Stimulated activated CD8-positive, alpha-beta memory T cell treated with anti-CD3 and anti-CD28 coated beads, Interleukin-2, amount 100 ng/mL, for 48 hours (primary cell): ENCODE results near the gene UBE2V1.

Experiments used
- DNase-seq, 2 donors: peaks; one replicate each; pipeline ENCODE4 v3.0.0-alpha.2; 2020; ENCODE audit warnings: low read depth in 2 of 2

UBE2V1 gene

DNA sequence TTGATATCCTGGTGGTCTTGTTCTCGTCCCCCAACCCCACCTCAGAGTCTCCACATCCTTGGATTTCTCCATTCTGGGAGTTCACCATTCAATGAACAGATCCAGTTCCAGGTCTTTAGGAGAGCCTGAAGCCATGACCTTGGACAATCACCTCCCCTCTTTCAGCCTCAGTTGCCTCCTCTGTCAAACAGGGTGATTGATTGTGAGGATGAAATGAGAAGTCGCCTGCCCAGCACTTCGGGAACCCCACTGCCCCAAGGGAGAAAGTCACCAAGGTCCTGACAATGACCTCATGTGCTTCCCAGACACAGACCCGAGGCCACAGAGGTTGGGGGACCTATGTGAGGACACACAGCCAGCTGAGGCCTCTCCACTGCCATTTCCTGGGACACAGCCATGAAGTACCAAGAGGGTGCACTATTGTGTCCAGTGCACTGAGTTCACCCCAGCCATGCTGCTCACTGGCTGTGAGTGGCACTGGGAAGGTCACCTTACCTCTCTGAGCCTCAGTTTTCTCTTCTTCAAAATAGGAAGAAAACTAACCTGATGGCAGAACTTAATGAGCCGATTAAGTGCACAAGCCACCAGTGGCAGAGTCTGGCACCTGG lies 68.5 kb downstream of the UBE2V1 start:
- DNase-seq: no peak

DNA sequence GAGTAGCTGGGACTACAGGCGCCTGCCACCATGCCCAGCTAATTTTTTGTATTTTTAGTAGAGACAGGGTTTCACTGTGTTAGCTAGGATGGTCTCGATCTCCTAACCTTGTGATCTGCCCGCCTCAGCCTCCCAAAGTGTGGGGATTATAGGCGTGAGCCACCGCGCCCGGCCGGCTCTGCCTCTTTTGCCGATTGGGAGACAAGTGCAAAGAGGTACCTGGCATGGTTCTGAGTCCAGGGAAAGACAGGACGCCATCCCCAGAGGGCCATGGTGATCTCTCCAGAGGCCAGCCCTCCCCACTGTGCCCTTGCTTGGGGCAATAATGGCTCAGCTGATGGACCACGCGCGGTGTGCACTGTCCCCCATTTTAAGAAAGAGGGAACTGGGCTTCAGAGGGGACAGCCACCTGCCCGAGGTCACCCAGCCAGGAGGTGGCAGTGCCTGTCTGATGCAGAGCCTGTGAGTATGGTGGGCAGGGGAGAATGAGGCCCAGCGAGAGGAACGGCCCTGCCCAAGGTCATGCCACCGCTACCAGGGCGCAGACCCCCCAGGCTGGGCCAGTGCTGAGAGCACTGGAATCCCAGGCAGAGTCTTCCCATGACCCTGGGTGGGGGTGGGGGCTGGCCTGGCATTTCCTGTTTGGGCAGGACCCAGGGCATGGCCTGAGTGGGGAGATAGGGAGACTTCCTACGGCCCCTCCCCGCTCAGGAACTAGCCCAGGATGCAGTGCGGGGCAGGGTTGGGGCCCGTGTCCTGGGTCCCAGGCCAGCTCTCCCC lies 69.2 kb downstream of the UBE2V1 start:
- no peak for DNase-seq

- DNase-seq: no peak
These were observed 70.3 kb downstream of the UBE2V1 start for GRCh38 chr20:50042370-50043313.

DNA sequence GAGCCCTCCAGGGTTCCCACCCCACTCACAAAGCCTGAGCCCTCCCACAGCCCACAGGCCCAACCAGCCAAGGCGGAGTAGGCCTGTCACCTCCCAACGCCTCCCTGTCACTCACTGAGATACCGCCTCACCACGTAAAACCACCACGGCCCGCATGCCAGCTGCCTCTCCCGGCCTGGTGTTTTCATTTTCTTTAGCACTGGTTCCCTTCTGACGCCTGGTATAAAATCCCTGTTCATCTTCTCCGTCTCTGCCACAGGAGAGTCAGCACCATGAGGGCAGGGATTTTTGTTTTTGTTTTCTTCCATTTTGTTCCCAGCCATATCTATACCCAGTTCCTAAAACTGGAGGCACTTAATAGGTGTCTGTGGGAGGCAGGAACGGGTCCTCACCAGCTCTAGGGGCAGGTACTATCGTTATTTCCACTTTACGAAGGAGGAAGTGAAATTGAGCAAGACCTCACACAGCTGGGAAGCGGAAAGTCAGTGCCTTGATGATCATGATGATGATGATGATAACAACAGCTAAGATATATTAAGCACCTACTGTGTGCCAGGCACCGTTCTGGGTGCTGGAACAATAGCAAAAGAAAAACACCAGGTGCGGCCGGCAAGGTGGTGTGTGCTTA lies 71.6 kb downstream of the UBE2V1 start:
- no peak for DNase-seq

- DNase-seq: no peak
These were observed 72.3 kb downstream of the UBE2V1 start for GRCh38 chr20:50040432-50041245.

DNA sequence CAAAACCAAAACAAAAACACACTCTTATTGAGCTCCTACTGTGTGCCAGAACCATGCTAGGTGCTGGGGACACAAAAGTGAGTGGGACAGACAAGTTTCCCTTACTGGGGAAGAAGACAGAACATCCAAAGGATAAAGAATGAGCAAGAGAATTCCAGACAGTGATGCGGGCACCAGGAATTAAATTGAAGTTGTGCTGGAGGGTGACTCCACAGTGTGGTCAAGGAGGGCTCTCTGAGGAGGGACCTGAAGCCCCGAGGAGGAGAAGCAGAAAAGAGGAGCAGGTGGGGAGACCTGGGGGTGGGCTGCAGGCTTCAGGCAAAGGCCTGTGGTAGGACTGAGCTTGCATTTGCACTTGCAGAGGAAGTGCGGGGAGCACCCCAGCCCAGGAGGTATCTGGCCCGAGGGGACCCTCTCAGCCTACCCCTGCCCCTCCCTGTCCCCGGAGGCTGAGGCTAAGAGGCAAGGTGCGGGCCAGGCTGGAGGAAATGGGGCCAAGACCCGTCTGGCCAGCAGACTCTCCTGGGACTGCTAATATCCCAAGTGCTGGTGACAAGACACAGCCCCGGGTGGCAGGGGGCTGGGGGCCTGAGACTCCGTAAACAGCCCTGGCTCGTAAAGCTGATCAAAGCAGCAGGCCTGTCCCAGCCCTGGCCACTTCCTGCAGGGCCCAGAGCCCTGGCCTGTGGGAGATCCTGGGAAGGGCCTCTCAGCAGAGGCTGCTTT lies 73.1 kb downstream of the UBE2V1 start:
- no peak for DNase-seq

- DNase-seq: no peak
These were observed 74.4 kb downstream of the UBE2V1 start for GRCh38 chr20:50038574-50038991.

GRCh38 chr20:50038169-50038568 lies 74.8 kb downstream of the UBE2V1 start:
- no peak for DNase-seq

DNA sequence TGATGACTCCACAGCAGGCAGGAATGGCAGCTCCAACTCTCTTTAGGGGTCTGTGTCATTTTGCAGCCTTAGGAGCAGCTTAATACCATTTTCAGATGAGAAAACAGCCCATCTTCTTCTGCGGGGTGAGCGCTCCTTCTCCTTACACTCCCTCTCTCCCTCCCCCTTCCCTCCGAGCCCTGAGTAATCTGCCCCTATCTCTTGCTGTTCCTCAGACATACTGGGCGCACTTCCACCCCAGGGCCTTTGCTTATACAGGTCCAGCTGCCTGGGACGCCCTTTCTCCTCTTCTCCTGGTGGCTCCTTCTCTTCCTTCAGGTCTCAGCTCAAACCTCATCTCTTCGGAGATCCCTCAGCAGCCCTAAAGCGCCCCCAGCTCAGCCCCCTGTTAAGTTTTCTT lies 75.4 kb downstream of the UBE2V1 start:
- no peak for DNase-seq

GRCh38 chr20:50037123-50037522 lies 75.8 kb downstream of the UBE2V1 start:
- no peak for DNase-seq

DNA sequence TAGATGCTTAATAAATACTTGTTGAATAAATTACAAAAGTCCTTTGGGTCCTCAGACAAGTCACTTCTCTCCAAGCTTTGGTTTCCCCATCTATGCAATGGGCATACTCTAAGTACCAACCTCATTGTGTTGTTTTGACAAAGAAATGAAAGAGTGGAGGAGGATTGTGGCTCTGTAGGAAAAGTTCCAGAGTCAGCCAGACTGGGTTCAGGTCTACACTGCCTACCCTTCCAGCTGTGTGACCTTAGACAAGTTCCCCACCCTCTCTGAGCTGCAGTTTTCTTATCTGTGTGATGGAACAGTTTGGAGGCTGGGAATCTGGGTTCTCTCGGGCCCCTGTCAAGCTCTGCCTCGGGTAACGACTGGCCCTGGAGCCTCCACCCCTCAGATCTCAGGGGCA lies 76.2 kb downstream of the UBE2V1 start:
- DNase-seq: no peak

GRCh38 chr20:50034567-50035180 lies 78.3 kb downstream of the UBE2V1 start:
- no peak for DNase-seq

- no peak for DNase-seq
These were observed 79.8 kb downstream of the UBE2V1 start for GRCh38 chr20:50032955-50033666.
